ENCODE results near the gene MAD2L2.

Gene MAD2L2

DNA sequence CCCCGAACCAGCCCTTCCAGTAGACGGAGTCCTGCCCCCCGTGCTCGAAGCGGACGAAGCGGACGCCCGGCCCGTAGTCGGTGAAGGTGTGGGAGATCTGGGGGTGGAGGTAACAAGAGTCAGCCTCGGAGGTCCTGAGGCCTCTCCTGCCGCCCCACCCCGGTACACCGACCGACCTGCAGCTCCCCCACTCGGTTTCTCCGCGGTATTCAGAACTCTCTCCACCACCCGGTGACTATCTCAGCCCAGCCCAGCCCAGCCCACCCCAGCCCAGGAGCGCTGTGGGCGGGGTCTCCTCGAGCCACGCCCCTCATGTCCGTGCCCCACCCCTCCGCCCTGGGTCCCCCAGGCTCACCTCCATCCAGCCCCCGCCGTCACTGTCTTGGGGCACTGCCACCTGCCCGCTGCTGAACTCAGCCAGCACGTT, 32.2 kb downstream of the MAD2L2 start:
- TF ChIP-seq TAF1 (IDR thresholded peaks at IDR 0.05; ENCODE audit: borderline replicate concordance, insufficient read depth, low read length) (no peak), POLR2AphosphoS5 (IDR thresholded peaks at IDR 0.05; ENCODE audit: low read depth, low read length) (no peak), SIN3A (IDR thresholded peaks at IDR 0.05; ENCODE audit: borderline replicate concordance, insufficient read depth, low read length) (no peak), FOXP2 (optimal IDR thresholded peaks at IDR 0.05; ENCODE audit: borderline replicate concordance, extremely low read depth, extremely low read length, insufficient read depth) (no peak)
- TF ChIP-seq, protein P1, sequence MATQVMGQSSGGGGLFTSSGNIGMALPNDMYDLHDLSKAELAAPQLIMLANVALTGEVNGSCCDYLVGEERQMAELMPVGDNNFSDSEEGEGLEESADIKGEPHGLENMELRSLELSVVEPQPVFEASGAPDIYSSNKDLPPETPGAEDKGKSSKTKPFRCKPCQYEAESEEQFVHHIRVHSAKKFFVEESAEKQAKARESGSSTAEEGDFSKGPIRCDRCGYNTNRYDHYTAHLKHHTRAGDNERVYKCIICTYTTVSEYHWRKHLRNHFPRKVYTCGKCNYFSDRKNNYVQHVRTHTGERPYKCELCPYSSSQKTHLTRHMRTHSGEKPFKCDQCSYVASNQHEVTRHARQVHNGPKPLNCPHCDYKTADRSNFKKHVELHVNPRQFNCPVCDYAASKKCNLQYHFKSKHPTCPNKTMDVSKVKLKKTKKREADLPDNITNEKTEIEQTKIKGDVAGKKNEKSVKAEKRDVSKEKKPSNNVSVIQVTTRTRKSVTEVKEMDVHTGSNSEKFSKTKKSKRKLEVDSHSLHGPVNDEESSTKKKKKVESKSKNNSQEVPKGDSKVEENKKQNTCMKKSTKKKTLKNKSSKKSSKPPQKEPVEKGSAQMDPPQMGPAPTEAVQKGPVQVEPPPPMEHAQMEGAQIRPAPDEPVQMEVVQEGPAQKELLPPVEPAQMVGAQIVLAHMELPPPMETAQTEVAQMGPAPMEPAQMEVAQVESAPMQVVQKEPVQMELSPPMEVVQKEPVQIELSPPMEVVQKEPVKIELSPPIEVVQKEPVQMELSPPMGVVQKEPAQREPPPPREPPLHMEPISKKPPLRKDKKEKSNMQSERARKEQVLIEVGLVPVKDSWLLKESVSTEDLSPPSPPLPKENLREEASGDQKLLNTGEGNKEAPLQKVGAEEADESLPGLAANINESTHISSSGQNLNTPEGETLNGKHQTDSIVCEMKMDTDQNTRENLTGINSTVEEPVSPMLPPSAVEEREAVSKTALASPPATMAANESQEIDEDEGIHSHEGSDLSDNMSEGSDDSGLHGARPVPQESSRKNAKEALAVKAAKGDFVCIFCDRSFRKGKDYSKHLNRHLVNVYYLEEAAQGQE (IDR thresholded peaks at IDR 0.05; ENCODE audit: insufficient read depth in 1 of 2, low read depth in 2 of 2, low read length in 2 of 2) = no peak

DNA sequence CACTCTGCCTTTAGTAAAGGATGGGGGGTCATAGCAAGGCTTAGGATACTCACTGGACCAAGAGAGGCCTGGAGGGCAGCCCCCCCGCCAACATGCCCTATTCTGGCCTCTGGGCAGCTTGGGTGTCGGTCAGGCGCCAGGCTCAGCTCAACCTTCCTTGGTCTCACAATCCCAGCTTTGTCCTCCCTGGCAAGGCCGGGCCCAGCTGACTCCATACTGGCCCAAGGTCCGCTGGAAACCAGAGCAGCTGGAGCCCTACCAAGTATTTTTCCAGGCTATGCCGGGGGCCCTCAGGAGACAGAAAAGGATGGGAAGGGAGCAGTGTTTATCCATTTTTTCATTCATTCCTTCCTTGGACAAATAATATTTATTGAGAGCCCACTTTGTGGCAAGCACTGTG, 32.9 kb downstream of the MAD2L2 start:
- TF ChIP-seq POLR2AphosphoS5 (IDR thresholded peaks at IDR 0.05; ENCODE audit: low read depth, low read length) (no peak), SIN3A (IDR thresholded peaks at IDR 0.05; ENCODE audit: borderline replicate concordance, insufficient read depth, low read length) (no peak), TAF1 (IDR thresholded peaks at IDR 0.05; ENCODE audit: borderline replicate concordance, insufficient read depth, low read length) (no peak), FOXP2 (optimal IDR thresholded peaks at IDR 0.05; ENCODE audit: borderline replicate concordance, extremely low read depth, extremely low read length, insufficient read depth) (no peak)
- TF ChIP-seq, protein P1 (IDR thresholded peaks at IDR 0.05; ENCODE audit: insufficient read depth in 1 of 2, low read depth in 2 of 2, low read length in 2 of 2) = no peak

DNA sequence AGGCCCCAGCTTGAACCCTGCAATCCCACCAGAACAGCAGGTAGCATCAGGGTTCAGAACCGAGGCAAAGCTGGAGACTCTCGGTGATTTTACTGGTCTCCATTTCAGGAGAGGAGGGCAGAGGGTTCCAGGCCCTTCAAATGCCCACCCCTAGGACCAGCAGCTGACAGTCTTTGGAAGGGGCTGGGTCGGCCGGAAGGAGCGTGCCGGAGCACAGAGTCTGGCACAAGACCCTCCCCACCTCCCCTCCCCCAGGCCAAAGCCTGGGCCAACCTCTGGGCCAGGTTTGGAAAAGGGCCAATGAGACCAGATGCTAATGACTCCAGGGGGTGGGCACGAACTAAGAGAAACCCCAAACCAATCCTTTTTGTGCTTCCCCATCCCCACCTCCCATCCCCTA, 33.6 kb downstream of the MAD2L2 start:
- no peak for TF ChIP-seq FOXP2 (optimal IDR thresholded peaks at IDR 0.05; ENCODE audit: borderline replicate concordance, extremely low read depth, extremely low read length, insufficient read depth)
- TF ChIP-seq SIN3A (IDR thresholded peaks at IDR 0.05; ENCODE audit: borderline replicate concordance, insufficient read depth, low read length) = no peak
- TF ChIP-seq, protein P1 (IDR thresholded peaks at IDR 0.05; ENCODE audit: insufficient read depth in 1 of 2, low read depth in 2 of 2, low read length in 2 of 2) = no peak

DNA sequence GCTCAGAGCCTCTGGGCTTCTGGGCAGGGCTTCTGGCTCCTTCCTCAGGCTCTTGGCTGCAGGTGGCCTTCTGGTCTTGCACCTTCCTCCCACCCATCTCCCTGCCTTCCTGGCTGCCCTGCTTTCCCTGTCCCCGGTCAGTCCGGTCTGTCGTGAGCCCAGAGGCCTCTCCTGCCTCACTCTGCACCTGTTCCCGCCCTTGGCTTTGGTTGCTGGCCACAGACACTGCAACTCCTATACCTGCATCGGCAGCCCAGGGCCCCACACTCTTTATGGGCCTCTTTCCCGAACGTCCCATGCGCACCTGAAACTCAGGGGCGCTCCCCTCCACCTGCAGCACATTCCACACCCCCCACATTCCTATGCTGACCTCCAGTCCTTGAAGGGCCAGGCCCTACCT, 34.6 kb downstream of the MAD2L2 start:
- TF ChIP-seq SIN3A (IDR thresholded peaks at IDR 0.05; ENCODE audit: borderline replicate concordance, insufficient read depth, low read length) = no peak
- TF ChIP-seq, protein P1 (IDR thresholded peaks at IDR 0.05; ENCODE audit: insufficient read depth in 1 of 2, low read depth in 2 of 2, low read length in 2 of 2) = no peak
- no peak for TF ChIP-seq TAF1 (IDR thresholded peaks at IDR 0.05; ENCODE audit: borderline replicate concordance, insufficient read depth, low read length)
- no peak for TF ChIP-seq POLR2AphosphoS5 (IDR thresholded peaks at IDR 0.05; ENCODE audit: low read depth, low read length)
- TF ChIP-seq FOXP2 (optimal IDR thresholded peaks at IDR 0.05; ENCODE audit: borderline replicate concordance, extremely low read depth, extremely low read length, insufficient read depth) = no peak

DNA sequence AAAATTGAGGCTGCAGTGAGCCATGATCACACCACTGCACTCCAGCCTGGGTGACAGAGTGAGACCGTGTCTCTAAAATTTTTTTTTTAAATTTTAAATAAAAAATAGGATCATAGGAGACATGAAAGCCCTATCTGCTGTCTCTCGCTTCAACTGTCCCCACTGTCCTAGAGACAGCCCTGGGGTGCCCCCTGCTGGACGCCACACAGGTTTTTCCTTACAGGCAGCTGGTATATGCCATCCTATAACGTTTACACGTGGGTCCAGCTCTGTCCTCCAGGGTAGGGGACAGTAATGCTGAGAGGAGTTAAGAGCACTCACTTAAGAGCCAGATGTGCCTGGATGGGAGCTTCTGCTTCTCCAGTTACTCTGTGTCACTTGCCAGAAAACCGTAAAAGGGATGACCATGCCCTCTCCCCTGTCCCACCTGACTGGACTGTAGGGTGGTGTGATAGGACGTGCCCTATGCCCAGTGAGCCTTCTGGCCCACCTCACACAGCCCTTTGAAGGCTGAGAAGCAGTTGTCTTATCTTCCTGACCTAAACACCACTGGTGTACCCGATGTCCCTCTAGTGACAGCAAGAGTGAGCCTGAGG, 35.2 kb downstream of the MAD2L2 start:
- TF ChIP-seq FOXP2 (optimal IDR thresholded peaks at IDR 0.05; ENCODE audit: borderline replicate concordance, extremely low read depth, extremely low read length, insufficient read depth) = no peak
- TF ChIP-seq, protein P1 (IDR thresholded peaks at IDR 0.05; ENCODE audit: insufficient read depth in 1 of 2, low read depth in 2 of 2, low read length in 2 of 2) = no peak
- no peak for TF ChIP-seq SIN3A (IDR thresholded peaks at IDR 0.05; ENCODE audit: borderline replicate concordance, insufficient read depth, low read length)
- TF ChIP-seq TAF1 (IDR thresholded peaks at IDR 0.05; ENCODE audit: borderline replicate concordance, insufficient read depth, low read length) = no peak
- TF ChIP-seq POLR2AphosphoS5 (IDR thresholded peaks at IDR 0.05; ENCODE audit: low read depth, low read length) = no peak

Measured in PFSK-1 (cell line).